GM19397 (cell line): Measurements from ENCODE around the gene TMED7.

Experiments
- ATAC-seq: cut with Tn5 transposase; IDR thresholded peaks from one replicate; pipeline ENCODE4 v1.9.1; 2021; ENCODE audit warnings: mild to moderate bottlenecking, moderate library complexity; ENCODE audit not compliant: unreplicated experiment

The TMED7 gene

GRCh38 chr5:115629903-115630302 lies 4.1 kb upstream of the TMED7 start:
- ATAC-seq, result no peak

- ATAC-seq, result no peak
Measured at GRCh38 chr5:115627295-115627865, 1.5 kb upstream of the TMED7 start.

GRCh38 chr5:115626445-115626823 lies 598 bp upstream of the TMED7 start:
- peak; percentile 23 for ATAC-seq

- ATAC-seq, result no peak
Measured at GRCh38 chr5:115624994-115625393, 842 bp downstream of the TMED7 start.

GRCh38 chr5:115623658-115624057 lies 2.2 kb downstream of the TMED7 start:
- ATAC-seq, result no peak

GRCh38 chr5:115621365-115621900 lies 4.4 kb downstream of the TMED7 start:
- no peak for ATAC-seq

- ATAC-seq, result no peak
Measured at GRCh38 chr5:115616892-115617291, 8.9 kb downstream of the TMED7 start.

GRCh38 chr5:115616472-115616871 lies 9.4 kb downstream of the TMED7 start:
- ATAC-seq, result no peak

- no peak for ATAC-seq
Measured at GRCh38 chr5:115611873-115612272, 14.0 kb downstream of the TMED7 start.

- ATAC-seq, result no peak
Measured at GRCh38 chr5:115607935-115608334, 17.9 kb downstream of the TMED7 start.

GRCh38 chr5:115605436-115605835 lies 20.4 kb downstream of the TMED7 start:
- no peak for ATAC-seq

GRCh38 chr5:115602591-115603125 lies 23.2 kb downstream of the TMED7 start:
- no peak for ATAC-seq

- ATAC-seq, result peak; percentile 79
Measured at GRCh38 chr5:115601701-115602590, 23.9 kb downstream of the TMED7 start, which contains the start of gene TICAM2. TSS of gene TICAM2 (minus strand) at chr5:115602479. CDS start at chr5:115581256, 21,223 bp downstream.

- ATAC-seq, result no peak
Measured at GRCh38 chr5:115600766-115601165, 25.1 kb downstream of the TMED7 start.

GRCh38 chr5:115599924-115600323 lies 25.9 kb downstream of the TMED7 start:
- no peak for ATAC-seq

- peak; percentile 33 for ATAC-seq
Measured at GRCh38 chr5:115599502-115599901, 26.3 kb downstream of the TMED7 start.

GRCh38 chr5:115594128-115595047 lies 31.4 kb downstream of the TMED7 start:
- no peak for ATAC-seq

- ATAC-seq, result no peak
Measured at GRCh38 chr5:115589043-115589442, 36.8 kb downstream of the TMED7 start.

- no peak for ATAC-seq
Measured at GRCh38 chr5:115588640-115589039, 37.2 kb downstream of the TMED7 start.

GRCh38 chr5:115586525-115587146 lies 39.2 kb downstream of the TMED7 start:
- ATAC-seq, result no peak
